DMS53 treated with DMSO at 0.1 percent for 48 hours (cell line): ENCODE results near the gene LINC01488.

ENCODE experiments used
- DNase-seq: peaks from one replicate; lab custom pipeline; 2025; ENCODE audit not compliant: unreplicated experiment; lab: John Stamatoyannopoulos, UW

The LINC01488 gene

GRCh38 chr11:69492201-69492991 lies 10.9 kb downstream of the LINC01488 start:
- DNase-seq, result no peak

- DNase-seq, result no peak
Measured at GRCh38 chr11:69493931-69494821, 12.7 kb downstream of the LINC01488 start.

DNA sequence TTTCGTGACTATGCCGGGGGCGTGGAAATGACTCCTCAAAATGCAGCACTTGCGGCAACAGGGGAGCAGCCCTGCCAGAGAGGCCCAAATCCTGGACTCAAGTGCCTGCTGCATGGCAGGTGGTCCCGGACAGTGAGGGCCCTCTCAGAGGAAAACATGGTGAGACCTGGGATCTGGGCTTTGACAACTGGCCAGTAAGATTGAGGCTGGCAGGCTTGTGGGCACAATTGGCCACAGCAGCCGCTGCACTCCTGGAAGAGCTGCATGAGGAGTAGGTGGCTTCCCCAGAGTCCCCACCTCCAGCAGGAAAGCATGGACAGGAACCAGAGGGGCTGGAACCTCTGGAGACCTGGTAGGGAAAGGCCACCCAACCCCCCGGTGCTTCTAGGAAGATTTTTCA lies 13.4 kb downstream of the LINC01488 start:
- no peak for DNase-seq

GRCh38 chr11:69495441-69496201 lies 14.2 kb downstream of the LINC01488 start:
- no peak for DNase-seq

GRCh38 chr11:69496202-69496557 lies 14.7 kb downstream of the LINC01488 start:
- no peak for DNase-seq

DNA sequence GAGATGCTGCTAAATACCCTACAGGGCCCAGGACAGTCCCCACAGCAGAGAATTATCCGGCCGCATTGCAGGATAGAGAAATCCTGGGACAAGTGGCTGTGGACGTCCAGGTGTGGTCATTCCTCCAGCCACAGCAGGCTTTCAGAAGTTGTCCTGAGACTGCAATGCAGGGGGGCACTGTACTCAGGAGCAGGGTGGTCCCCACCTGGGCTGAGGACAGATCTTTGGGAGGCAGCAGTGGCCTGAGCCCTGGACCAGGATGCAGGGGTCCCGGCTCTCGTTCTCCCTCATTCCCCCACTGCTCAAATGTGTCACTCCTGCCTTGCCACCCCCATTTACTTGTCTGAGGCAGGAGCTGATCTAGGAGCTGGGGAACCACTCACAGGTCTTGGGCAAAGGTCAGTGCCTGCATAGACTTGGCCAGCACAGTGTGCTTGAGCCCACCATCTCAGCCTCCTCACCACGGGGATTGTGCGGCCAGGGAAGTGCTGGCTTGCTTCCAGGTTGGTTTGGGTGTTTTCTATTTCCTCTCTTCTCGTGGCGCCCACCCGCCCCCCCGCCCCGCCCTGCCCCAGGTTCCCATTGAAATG lies 15.3 kb downstream of the LINC01488 start:
- no peak for DNase-seq

- no peak for DNase-seq
Measured at GRCh38 chr11:69497221-69497787, 15.8 kb downstream of the LINC01488 start.

DNA sequence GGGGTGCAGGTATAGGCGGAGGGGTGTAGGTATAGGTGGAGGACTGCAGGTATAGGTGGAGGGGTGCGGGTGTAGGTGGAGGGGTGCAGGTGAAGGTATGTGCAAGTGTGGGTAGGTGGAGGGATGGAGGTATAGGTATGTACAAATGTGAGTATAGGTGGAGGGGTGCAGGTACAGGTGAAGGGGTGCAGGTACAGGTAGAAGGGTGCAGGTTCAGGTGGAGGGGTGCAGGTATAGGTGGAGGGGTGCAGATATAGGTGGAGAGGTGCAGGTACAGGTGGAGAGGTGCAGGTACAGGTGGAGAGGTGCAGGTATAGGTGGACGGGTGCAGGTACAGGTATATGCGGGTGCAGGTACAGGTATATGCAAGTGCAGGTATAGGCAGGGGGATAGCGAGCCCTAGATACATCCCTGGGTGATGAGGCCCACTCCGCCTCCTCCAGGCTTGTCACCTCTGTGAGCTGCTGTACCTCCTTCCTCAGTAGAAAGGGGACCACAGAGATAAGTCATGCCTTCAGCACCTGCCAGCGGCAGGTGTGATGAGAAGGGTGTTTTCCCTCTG lies 17.2 kb downstream of the LINC01488 start:
- DNase-seq, result no peak

- DNase-seq, result no peak
Measured at GRCh38 chr11:69499186-69499917, 17.9 kb downstream of the LINC01488 start.

DNA sequence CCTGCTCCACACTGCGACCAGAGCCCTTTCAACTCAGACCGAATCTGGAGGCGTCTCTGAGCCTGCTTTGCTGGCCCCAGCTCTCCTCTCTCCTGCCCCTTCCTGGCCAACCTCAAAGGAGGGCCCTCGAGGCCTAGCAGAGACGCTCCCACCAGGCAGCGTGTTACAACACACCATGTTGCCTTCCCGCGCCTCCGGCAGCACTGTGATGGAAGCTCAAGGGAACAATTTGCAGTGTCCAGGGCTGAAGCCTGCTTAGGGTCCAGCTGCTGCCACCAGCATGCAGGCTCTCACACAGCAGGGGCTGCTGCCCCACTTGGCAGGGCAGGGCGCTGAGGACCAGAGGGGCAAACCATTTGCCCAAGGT lies 18.4 kb downstream of the LINC01488 start:
- no peak for DNase-seq

- DNase-seq, result no peak
Measured at GRCh38 chr11:69500285-69501120, 19.0 kb downstream of the LINC01488 start.

GRCh38 chr11:69501121-69501489 lies 19.6 kb downstream of the LINC01488 start:
- no peak for DNase-seq

DNA sequence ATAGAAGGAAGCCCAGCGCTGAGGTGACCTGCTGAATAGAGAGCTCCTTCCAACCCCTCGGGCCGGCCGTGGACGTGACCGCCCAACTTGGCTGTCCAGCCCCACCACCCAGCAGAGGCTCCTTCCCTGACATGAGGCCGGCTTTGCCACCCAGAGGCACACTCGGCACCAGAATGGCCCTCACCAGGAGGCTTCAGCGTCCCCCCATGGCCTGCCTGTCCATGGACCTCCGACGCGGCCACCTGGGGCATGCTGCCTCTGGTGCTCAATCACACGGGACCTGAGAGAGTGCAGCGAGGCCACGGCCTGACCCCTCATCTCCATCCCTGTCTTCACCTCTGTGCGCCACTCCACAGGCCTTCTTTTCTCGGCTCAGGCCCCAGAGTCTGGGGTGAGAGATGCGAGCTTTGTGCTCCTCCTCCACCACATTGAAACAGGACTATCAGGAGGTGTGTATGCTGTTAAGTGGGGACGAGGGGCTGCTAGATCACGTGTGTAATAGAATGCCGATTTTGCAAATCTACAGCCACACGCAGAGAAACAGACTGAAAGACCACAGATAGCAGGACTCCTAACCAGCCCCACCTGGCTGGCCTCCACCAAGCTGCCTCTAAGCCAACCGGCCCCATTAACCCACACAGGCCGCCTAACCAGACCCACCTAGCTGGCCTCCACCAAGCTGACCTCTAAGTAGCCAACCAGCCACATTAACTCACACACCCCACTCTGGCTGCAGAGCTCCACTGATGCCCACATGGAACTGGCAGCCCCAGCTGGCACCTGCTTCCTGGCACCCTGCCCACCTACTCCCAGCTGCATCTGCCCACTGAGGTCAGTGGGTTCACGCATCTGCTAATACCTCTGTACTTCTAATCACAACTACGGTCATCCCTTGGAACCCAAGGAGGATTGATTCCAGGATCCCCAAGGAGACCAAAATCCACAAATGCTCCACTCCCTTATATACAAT lies 20.7 kb downstream of the LINC01488 start:
- DNase-seq, result no peak

DNA sequence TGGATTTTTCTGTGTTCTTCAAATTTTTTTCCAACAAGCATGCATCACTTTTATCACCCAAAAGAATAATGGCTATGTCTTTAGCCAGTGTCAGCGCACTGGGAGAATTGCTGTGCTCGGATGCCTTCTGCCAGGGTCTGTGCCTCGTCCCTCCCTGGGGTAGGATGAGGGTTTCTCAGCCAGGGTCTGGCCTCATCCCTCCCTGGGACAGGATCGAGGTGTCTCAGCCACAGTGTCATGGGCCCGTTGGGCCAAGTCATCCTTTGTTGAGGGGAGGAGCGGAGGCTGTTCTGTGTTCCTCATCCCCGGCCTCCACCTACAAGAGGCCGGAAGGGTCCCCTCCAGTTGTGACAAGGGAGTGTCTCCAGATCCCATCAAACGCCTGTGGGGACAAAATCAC lies 22.7 kb downstream of the LINC01488 start:
- no peak for DNase-seq

GRCh38 chr11:69504576-69505335 lies 23.3 kb downstream of the LINC01488 start:
- DNase-seq, result no peak

DNA sequence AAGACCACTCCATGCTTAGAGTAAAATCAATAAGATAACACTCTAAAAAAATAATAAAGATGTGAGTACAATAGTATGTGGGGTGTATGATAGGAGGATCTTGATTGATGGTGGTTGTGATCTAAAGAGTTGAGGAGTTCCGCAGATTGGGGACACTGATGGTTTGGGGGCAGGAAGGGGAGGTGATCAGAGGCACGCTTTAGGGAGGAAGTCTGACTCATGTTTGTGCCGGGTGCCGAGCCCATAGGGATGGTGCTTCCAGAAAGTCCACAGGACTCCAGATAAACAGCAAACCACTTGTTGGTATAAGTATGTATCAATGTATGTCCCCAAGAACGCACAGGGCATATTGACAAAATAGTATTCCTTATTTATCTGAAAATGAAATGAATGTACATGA lies 27.5 kb downstream of the LINC01488 start:
- DNase-seq, result no peak

- DNase-seq, result no peak
Measured at GRCh38 chr11:69509381-69509780, 27.9 kb downstream of the LINC01488 start.
